Stimulated activated CD8-positive, alpha-beta memory T cell treated with anti-CD3 and anti-CD28 coated beads, Interleukin-15, amount 100 ng/mL, for 4 hours (primary cell): ENCODE measurements around the gene FEN1.

Experiments
- DNase-seq, 2 donors: peaks; one replicate each; pipeline ENCODE4 v3.0.0-alpha.2; 2020; ENCODE audit warnings: low read depth in 2 of 2

FEN1 gene

DNA sequence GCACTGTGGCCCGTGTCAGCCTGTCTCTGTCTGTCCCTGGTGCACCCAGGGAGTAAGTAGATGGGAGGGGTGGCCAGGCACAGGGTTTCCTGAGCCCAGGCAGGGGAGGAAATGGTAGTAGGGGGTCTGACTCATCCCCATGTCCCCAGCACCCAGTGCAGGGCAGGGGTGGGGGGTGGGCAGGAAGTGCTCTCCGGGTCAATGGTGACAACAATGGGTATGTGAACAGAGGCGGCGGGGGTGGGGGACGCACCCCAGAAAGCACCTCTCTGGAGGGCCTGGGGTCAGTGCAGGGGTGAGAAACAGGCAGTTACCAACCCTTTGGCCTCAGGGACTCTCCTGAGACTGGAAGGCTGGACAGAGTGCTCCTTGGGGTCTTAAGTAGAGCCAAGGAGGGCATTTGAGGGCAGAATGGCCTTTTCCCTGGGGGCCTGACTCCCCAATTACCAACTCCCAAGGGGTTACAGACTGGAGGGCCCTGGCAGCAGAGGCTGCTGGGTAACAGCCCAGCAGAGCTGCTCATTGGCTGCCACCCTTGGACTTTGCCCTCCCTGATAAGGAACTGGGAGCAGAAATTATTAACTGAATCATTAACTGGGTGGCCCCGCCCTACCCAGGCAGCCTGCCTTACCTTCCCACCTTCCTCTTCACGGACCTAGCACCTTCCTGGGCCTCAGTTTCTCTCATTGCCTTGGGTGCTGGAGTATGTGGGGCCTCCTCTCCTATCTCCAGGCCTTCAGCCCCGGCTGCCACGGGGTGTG, 36.1 kb upstream of the FEN1 start:
- peak in 1 of 2 donors; percentile 12 for DNase-seq

DNA sequence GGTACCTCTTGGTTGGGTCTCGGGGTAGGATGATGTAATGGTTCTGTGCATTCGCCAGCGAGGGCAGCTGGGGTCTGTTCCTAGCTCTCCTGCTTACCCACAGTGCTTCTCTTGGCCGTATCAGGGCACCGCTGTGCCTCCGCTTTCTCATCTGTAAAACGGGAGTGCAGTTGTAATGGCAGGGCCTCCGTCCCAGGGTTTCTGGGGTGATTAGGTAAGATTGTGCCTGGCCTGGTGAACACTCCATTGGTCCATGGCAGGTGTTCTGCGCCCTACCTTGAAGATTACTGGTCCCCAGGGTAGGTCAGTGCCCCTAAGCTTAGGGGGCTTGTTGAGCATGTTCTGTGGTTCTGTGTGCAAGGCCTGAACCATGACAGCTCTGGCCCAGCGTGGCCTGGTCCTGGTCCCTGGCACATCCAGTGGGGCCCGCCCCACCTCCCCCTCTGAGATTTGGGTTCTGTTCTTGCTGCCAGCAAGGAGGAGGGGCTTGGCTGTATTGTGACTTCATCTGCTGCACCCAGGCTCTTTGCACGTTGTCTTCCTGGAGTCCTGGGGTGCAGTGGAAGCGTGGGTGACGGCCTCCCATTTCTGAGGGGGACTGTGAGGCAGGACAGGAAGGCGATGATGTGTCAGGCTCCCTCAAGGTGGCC, 35.4 kb upstream of the FEN1 start:
- DNase-seq = no peak

DNA sequence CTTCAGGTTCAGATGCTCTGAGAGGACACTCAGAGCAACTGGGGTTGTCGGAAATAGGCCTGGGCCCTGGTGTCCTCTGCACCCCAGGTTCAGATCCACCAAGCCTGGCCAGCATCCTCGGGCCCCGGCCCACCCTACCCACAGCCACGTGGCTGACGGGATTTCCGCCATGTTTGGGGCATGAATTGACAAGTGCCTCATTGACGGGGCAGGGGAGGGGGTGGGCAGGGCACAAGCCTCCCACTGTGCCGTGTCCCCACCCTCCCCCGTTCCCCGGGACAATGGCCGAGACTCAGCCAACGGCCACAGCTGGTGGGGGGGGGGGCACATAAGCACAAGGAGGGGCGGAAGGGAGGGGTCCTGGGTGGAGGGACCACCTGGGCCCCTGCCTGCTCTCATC, 31.8 kb upstream of the FEN1 start:
- no peak for DNase-seq

DNA sequence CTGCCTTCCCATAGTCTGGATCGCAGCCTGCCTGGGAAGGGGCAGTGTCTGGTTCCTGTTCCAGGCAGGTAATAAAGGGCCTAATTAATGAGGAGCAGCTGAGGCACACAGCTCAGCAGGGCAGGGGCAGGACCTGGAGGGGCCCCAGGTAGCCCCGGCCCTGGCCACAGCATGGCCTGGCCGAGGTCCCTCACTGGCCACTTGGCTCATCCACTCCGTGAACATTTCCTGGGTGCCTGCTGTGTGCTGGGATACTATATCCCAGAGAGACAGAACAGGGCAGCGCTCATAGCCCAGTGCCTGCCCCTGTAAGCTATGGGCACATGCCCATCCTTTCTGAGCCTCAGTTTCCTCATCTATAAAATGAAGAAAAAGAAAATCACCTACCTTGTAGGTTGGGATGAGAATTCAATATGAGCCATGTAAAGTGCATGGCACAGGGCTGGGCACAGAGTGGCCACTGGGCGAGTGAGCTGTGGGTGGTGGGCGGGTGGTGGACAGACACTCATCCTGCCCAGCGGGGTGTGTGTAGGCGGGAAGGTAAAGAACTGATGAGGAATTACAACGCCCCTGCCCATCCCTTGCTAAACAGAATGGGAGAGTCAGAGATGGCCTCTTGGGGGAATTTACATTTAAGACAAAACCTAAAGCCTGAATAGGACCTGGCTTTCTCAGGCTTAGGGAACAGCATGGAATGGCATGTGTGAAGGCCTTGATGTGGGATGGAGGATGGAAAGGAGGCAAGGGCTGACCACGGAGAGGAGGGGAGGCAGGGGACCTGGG, 31.1 kb upstream of the FEN1 start:
- DNase-seq = no peak

DNA sequence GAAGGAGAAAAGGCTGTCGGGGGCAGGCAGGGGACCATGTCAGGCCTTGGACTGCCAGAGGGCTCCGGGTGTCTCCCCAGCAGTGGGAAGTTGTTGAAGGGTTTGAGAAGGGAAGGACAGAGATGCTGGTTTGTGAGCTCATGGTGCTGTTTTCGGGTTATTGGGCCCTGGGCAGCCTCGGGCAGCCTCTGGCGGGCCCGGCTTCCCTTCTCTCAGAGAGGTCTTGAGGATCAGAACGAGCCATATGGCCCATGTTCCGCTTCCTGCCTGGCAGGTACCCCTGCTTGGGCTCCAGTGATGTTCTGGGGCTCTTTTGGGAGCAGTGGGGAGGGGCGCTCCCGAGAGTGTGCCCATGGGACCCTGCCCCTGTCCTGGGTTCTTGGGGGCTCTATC, 30.5 kb upstream of the FEN1 start:
- no peak for DNase-seq

DNA sequence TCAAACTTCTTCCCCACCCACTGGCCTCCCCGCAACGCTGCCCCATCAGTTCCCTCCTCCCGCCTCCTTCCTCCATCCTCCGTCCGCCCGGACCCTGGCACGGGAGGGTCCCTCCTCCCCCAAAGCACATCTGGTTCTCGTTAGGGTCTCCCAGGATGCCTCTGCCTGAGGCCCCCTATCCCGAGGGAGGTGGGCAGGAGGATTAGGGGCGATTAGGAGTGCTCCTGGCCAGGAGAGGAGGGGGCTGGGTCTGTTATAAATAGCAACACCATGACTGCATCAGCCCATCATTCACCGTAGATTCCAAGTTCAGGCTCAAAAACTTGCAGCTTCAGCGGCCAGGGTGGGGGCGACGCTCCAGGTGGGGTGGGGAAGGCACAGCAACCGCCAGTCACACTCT, 29.9 kb upstream of the FEN1 start:
- DNase-seq = no peak

DNA sequence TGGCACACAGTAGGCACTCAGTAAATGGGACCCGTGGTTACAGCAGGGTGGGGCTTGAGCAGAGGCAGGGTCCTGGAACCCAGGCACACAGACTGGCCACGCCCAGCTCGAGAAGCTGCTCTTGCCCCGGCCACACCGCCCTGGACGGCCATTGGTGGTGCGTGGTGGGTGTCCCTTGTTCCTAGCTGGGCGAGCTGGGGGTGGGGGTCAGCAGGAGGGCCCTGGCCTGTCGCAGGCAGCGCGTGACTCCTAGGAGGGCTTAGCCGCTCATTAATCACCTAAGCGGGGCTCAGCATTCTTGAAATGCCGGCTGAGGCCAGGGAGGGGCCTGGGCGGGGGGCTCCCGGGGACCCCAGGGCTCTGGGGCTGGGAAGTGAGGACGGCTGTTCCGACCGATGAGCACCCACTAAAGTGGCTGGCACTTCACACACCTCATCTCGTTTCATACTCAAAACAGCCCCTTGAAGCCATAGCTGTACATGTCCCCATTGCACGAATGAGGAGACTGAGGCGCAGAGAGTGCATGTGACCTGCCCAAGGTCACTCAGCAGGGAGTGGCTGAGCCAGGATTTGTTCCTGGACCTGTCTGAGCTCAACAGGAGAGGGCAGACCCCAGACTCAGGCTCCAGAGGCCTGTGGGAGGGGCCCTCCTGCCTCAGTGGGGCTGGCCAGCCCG, 28.6 kb upstream of the FEN1 start:
- no peak for DNase-seq

DNA sequence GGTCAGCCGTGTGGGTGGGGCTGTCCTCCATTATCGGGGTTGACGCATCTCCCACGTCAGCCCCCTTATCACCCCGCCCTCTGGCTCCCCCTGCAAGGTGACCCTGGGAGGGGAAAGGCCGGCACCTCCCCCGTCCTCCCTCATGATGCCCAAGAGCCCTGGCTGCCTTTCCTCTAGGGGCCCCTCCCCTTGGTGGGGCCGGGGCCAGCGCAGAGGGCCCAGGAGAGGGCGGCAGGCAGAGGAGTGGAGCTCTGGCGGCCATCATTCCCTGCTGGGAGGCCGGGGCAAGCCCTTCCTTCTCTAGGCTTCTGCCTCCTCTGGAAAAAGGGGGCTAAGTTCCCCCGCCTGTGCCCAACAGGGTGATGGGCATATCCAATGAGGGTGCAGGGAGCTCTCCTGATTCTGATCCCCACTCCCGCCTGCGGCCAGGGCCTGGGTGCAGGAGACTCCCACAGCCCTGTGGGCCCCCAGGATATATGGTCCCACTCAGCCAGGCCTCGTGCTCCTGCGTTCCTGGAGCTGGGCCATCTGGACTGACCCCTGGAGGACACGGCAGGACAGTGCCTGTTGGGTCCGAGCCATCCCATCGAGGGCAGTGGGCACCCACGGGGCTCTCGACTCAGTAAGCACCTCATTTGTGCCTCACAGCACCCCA, 28.0 kb upstream of the FEN1 start:
- DNase-seq = no peak

DNA sequence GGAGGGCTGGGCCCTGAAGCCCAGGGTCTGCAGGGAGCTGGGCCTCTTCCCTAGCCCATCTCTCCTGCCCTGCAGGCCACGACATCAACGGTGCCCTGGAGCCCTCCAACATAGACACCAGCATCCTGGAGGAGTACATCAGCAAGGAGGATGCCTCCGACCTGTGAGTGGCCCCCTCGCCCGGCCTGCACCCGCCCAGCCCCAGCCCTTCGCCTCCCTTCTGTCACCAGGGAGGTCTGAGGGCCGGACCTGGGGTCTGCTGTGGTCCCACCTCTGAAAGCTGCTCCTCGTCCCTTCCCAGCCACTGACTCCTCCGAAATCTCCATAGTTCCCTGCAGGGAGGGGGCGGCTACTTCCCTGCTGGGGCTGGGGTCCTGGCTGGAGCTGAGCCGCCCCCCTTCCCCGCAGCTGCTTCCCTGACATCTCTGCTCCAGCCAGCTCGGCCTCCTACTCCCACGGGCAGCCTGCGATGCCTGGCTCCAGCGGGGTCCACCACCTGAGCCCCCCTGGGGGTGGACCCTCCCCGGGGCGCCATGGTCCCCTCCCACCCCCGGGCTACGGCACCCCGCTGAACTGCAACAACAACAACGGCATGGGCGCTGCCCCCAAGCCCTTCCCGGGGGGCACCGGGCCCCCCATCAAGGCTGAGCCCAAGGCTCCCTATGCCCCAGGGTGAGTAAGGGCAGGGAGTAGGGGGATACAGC, 27.0 kb upstream of the FEN1 start:
- DNase-seq = no peak

DNA sequence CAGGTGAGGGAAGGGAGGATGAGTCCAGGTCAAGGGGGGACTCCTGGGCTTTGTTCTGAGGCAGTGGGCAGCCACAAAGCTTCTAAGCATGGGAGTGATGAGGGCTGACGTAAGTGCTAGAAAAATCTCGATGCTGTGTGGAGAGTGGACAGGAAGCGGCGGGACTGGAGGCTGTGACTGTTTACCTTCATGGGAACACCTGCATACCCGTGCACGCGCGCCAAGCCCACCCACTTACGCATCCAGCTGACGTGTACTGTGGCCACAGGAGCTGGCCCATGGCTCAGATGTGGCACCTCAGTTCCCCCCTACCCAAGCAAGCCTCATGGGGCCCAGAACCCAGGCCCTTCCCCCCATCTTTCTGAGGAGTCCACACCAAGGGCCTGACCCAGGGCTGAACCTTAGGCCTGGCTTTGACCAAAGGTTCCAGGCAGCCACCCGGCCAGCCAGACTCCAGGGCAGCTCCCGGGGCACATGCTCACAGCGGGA, 26.3 kb upstream of the FEN1 start:
- no peak for DNase-seq

DNA sequence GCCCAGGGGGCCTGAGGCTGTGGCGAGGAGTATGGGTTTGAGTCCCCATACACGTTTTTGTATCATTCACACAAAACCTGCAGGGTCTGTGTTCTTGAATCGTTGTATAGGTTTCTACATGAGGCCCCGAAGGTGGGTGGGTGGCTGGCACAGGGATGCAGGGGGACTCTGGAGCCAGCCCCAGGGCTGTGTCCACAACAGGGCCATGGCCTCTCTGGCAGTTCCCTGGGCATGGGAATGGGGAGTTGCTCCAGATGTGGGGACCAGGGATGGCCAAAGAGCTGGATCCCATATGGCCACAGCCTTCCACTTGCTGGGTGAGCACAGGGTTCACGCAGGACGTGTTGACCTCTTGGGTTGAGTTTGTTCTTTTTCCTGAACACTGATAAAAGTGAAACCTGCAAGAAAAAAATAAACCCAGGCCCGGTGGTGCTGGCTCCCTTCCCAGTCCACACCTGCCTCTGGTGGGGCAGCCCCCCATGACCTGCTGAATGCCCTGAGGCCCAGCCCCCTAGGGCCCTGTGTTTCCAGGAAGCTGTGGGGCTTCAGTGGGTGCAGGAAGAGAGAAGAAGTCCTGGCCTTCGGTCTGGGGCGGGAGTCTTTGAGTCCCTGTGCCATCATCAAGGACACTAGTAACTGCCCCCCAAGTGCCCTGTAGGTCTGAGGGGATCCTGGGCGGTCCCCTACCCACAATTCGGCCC, 24.2 kb upstream of the FEN1 start:
- no peak for DNase-seq

DNA sequence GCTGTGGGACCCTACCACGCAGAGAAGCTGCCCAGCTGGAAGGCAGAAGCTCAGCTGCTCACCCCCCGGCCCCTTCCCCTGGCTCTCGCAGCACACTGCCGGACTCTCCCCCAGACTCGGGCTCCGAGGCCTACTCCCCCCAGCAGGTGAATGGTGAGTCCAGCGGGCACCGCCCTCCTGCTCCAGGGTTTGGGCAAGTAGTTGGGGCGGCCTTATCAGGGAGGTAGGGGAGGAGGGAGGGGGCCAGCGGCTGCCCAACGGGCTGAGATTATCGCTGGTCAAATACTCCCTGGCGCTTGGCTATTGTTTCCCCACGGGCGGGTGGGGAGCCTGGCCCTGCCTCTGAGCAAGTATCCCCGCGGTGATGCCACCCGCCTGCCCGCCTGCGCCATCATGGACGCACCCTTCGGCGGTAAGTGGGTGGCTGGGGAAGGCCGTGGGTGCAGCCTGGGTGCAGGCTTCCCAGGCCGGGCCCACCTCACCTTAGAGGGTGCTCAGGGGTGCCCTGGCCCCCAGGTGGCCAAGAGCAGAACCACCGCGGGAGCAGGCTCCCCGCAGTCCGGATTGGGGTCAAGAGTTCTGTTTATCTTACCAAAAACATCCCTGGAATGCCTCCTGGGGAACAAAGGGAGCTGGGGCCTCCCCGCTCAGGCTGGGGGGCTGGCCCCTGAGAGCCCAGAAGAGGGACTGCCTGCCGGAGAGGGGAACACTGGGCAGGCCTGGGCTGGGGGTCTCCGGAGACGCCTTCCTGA, 23.4 kb upstream of the FEN1 start:
- DNase-seq = no peak

DNA sequence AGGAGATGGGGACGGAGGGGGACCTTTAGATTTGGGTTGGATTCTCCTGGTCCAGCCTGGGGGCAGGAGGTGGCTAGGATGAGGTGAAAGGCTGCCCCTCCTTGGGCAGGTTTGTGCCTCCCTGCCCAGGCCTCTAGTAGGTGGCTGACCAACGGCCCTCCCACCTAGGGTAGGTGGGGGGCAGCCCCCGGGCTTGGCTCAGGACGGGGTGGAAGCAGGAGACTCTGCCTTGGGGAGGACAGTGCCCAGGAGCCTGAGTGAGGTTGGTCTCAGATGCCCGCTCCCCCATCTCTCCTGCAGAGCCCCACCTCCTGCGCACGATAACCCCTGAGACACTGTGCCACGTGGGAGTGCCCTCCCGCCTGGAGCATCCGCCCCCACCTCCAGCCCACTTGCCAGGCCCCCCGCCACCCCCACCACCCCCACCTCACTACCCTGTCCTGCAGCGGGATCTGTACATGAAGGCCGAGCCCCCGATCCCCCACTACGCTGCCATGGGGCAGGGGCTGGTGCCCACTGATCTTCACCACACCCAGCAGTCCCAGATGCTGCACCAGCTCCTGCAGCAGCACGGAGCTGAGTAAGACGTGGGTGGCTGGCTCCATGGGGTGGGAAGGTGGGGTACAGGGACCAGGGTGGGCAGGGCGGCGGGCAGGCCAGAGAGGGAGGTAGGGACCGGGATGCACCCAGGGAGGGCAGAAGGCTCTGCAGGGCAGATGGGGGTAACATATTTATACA, 22.6 kb upstream of the FEN1 start:
- DNase-seq = no peak

DNA sequence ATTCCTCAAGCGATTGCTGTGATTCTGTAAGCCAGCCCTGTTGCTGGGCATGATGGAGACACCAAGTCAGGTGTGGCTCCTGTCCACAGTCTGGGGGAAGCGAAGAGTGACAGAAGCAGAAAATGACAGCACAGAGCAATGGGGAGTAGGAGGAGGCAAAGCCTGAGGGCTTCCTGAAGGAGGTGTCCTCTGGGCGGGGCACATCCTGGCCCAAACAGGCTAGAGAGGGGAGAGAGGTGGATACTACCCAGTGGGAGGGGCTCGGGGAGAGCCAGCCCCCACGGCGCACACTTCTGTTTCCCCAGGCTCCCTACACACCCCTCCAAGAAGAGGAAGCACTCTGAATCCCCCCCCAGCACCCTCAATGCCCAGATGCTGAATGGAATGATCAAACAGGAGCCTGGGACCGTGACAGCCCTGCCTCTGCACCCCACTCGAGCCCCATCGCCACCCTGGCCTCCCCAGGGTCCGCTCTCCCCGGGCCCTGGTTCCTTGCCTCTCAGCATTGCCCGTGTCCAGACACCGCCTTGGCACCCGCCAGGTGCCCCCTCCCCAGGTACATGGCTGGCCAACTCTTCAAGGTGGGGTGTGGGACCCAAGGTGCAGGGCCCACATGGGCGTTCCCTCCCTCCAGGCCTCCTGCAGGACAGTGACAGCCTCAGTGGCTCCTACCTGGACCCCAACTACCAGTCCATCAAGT, 21.4 kb upstream of the FEN1 start:
- no peak for DNase-seq

DNA sequence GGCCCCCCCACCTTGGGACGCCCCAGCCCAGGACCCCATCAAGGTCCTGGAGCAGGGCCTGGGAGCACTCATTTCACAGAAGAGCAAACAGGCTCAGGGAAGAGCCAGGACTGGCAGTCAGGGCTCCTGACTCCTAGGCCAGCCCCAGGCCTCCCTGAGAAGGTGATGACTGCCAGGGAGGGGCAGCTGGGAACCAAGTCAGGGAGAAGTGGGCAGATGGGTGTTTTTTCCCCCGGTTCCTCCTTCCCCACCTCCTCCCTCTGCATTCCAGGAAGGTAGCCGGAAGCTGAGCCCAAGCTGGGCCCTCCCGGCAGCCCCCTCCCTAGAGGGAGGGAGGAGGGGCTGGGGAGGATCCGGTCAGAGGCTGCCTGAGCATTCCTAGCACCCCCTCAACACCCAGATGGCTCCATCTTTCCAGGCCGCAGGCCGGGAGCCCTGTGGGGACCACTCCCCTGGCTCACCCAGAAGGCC, 20.7 kb upstream of the FEN1 start:
- no peak for DNase-seq

DNA sequence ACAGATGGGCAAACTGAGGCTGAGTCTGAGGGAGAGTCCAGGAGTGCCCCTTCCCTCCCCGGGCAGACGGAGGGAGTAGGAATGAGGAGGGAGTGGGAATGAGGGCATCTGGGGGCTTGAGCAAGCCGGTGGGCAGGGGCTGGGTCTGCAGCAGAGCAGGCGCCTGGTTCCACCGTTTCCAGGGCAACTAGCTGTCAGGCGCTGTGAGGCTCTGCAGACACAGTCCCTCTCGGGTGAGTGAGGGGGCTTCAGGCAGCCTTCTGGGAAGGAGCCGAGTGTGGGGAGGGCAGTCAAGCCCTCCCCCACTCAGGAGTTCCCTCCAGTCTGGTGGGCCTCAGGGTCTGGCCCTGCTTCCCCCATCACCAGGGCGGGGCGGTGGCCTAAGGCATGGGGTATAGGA, 19.4 kb upstream of the FEN1 start:
- no peak for DNase-seq

DNA sequence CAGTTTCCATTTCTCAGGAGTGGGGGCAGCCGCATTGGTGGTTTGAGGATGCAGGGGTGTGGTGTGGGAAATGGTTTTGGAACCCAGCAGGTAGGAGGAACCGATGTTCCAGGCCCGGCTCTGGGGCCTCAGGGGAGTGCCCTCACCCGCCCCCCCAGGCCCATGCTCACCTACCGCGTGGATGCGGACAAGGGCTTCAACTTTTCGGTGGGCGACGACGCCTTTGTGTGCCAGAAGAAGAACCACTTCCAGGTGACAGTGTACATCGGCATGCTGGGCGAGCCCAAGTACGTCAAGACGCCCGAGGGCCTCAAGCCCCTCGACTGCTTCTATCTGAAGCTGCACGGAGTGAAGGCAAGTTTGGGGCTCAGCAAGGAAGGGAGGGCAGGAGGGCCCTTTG, 18.9 kb upstream of the FEN1 start:
- no peak for DNase-seq

DNA sequence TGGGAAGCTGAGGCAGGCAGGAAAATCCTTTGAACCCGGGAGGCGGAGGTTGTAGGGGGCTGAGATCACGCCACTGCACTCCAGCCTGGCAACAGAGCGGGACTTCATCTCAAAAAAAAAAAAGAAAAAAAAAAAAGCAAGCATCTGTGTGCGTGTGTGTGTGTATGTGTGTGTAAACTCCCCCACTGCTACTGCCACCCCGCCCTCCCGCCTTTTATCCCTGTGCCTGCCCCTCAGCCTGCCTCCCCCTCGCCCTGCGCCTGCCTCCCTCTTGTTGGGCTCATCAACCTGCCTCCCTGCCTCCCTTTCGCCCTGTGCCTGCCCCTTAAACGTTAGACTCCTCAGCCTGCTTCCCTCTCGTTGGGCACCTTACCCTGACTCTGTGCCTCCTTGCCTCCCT, 18.3 kb upstream of the FEN1 start:
- no peak for DNase-seq
